ENCODE measurements around the gene UGT1A1. TPM values are rescaled to one million over a fixed set of nuclear protein-coding genes. Genes with fewer than 3 reads are reported as not detected.
A peak's percentile ranks its signal among the peaks of the same experiment; 100 is the strongest.
"Not testable (repeated sequence)": the region's sequence is repeated elsewhere in the genome, so short reads cannot be mapped to it uniquely, and the experiment has no call there.

The UGT1A1 gene
- total RNA-seq, 8 experiments from 2014 or later, result 0.09 to 1.6 (median 0.19) TPM; not detected in 3

DNA sequence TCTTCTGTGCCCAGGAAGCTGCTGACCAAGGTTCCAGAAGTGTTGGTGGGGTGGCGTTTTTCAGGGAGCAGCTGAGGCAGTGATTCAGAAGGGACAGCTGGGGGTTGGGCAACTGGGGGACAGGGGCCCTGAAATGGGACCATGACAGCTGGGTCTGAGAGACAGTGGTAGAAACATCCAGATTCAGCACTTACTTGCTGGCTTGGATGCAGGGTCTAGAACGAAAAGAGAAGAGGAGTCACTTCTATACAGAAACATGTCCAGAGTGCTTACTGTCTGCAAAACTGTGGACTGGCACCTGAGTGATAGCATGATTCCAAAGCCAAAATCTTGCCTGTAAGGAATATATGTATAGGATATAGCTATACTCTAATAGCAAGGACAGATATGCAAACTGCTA, 14.2 kb upstream of the UGT1A1 start:
- H3K4me1 ChIP-seq (replicated peaks in 1 of 2); ATAC-seq (replicated peaks in 6 of 8); in situ Hi-C loops (cut with MboI; ENCODE audit: low pct_unique_long_range_greater_than_20kb in 2 of 9, low sequenced_read_pairs in 9 of 9, unreplicated experiment in 9 of 9); H3K4me3 ChIP-seq; H3K27ac ChIP-seq: not testable (repeated sequence)
- WGBS, 10 experiments, result 60% methylated on average over 1 of the region's 2 CpGs; no CpG with 5 or more reads in 9 of the 10 experiments

DNA sequence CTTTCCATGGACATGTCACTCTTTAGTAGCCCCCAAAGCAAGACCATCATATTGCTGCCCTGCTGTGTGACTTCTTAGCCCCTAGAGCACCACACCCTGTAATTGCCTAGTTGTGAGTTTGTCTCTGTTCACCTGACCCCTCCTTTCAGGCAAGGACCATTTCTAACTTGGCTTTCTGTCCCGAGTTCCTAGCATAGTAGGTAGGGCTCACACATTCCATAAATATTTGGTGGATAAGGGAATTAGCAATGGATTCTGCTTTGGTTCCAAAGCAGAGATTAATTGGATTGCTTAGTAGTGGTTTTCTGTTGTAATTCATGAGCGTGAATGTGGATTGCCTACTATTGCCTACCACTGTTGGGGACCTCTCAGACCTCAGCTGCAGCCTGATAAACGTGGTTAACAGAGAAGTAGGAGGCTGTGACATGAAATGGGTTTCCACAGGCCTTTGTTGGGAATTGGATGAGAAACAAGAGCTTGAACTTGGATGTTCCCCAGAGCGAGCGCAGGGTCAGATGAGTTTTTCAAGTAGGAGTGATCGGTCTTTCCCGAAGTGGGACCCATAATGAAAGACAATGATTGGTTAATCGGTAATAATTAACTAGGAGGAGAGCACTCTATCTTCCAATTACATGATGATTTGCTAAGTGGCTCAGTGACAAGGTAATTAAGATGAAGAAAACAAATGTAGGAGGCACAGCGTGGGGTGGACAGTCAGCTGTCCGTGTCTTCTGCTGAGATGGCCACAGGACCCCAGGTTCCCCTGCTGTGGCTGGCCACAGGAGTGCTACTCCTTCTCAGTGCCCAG, 13.4 kb upstream of the UGT1A1 start:
- ATAC-seq (replicated peaks in 6 of 8), result peak in 2 of 8 experiments; percentile 19 to 23
- Histone ChIP-seq H3K4me3 (no peak overlapping the region), H3K4me1 (replicated peaks in 1 of 2) (no peaks in the 10 kb centered on the region), H3K27ac (no peak overlapping the region)
- in situ Hi-C loops (cut with MboI; ENCODE audit: low pct_unique_long_range_greater_than_20kb in 2 of 9, low sequenced_read_pairs in 9 of 9, unreplicated experiment in 9 of 9), result no loop called here
- WGBS, 10 experiments, result 33 to 87% (median 53%) methylated on average over 1 to 9 of the region's 10 CpGs

DNA sequence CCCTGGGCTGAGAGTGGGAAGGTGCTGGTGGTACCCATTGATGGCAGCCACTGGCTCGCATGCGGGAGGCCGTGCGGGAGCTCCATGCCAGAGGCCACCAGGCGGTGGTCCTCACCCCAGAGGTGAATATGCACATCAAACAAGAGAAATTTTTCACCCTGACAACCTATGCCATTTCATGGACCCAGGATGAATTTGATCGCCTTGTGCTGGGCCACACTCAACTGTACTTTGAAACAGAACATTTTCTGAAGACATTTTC, 12.9 kb upstream of the UGT1A1 start:
- Histone ChIP-seq H3K4me1 (replicated peaks in 1 of 2) (no peaks in the 10 kb centered on the region), H3K27ac (no peak overlapping the region), H3K4me3 (no peak overlapping the region)
- WGBS, 10 experiments, result 60 to 100% (median 68%) methylated on average over 1 to 6 of the region's 6 CpGs; no CpG with 5 or more reads in 5 of the 10 experiments
- in situ Hi-C loops (cut with MboI; ENCODE audit: low pct_unique_long_range_greater_than_20kb in 2 of 9, low sequenced_read_pairs in 9 of 9, unreplicated experiment in 9 of 9), result no loop called here
- ATAC-seq (replicated peaks in 6 of 8), result no peak

DNA sequence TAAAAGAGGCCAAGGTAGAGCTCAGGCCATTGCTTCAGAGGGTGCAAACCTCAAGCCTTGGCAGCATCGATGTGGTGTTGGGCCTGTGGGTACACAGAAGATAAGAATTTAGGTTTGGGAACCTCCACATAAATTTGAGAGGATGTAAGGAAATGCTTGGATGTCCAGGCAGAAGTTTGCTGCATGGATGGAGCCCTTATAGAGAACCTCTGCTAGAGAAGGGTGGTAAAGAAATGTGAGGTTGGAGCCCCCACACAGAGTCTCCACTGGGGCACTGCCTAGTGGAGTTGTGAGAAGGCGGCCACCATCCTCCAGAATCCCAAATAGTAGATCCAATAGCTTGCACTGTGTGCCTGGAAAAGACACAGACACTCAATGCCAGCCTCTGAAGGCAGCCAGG, 9.4 kb upstream of the UGT1A1 start:
- ATAC-seq (replicated peaks in 6 of 8); H3K4me1 ChIP-seq (replicated peaks in 1 of 2); in situ Hi-C loops (cut with MboI; ENCODE audit: low pct_unique_long_range_greater_than_20kb in 2 of 9, low sequenced_read_pairs in 9 of 9, unreplicated experiment in 9 of 9); H3K27ac ChIP-seq; H3K4me3 ChIP-seq: not testable (repeated sequence)
- 40% methylated on average over 1 of the region's 2 CpGs; no CpG with 5 or more reads in 9 of the 10 experiments for WGBS, 10 experiments

DNA sequence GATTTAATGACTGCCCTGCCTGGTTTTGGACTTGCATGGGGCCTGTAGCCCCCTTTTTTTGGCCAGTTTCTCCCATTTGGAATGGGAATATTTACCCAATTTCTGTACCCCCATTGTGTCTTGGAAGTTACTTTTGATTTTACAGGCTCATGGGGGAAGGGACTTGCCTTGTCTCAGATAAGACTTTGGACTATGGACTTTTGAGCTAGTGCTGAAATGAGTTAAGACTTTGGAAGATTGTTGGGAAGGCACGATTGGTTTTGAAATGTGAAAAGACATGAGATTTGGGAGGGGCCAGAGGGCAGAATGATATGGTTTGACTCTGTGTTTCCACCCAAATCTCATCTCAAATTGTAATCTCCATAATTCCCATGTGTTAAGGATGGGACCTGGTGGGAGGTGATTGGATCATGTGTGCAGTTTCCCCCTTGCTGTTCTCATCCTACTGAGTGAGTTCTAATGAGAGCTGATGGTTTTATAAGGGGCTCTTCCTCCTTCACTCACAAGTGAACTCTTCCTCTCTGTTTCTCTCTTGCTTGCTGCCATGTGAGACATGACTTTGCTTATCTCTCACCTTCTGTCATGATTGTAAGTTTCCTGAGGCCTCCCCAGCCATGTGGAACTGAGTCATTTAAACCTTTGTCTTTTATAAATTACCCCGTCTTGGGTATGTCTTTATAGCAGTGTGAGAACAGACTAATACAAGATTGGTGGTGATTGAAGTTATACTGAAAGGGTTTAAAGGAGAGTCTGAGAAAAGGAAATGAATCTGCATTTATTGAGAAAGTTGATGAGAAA, 8.7 kb upstream of the UGT1A1 start:
- H3K4me1 ChIP-seq (replicated peaks in 1 of 2); H3K27ac ChIP-seq; ATAC-seq (replicated peaks in 6 of 8); H3K4me3 ChIP-seq; in situ Hi-C loops (cut with MboI; ENCODE audit: low pct_unique_long_range_greater_than_20kb in 2 of 9, low sequenced_read_pairs in 9 of 9, unreplicated experiment in 9 of 9): not testable (repeated sequence)
- 7 to 100% (median 50%) methylated on average over 1 to 2 of the region's 2 CpGs; no CpG with 5 or more reads in 1 of the 10 experiments for WGBS, 10 experiments

DNA sequence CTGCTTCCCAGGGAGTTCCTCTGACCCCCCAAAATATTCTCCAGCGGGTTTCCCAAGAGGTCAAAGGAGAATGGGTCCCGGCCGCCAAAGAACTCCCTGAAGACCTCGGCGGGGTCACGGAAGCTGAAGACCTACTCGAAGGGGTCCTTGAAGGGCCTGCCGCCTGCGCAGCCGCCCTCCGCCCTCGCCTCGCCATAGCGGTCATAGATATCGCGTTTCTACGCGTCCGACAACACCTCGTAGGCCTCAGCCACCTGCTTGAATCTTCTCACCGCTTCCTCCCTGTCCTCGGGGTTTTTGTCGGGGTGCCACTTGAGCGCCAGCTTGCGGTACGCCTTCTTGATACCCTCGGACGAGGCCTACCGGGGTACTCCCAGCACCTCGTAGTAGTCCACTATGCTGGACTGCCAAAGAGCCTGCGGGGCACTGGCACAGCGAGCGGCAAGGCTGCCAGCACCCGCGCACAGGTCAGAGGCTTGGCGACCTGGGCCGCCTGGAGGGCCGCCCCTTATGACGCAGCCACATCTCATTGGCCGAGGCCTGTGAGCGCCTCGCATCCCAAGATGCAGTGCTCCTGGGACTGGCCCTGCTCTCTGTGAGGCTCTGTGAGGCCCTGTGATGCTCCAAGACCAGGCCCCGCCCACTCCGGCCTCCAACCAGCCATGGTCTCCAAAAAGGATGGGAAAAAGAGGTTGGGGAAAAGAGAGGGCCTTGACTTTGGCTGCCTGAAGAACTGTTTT, 5.0 kb upstream of the UGT1A1 start:
- WGBS, 10 experiments, result 90 to 100% (median 100%) methylated on average over 2 to 13 of the region's 44 CpGs; no CpG with 5 or more reads in 5 of the 10 experiments

DNA sequence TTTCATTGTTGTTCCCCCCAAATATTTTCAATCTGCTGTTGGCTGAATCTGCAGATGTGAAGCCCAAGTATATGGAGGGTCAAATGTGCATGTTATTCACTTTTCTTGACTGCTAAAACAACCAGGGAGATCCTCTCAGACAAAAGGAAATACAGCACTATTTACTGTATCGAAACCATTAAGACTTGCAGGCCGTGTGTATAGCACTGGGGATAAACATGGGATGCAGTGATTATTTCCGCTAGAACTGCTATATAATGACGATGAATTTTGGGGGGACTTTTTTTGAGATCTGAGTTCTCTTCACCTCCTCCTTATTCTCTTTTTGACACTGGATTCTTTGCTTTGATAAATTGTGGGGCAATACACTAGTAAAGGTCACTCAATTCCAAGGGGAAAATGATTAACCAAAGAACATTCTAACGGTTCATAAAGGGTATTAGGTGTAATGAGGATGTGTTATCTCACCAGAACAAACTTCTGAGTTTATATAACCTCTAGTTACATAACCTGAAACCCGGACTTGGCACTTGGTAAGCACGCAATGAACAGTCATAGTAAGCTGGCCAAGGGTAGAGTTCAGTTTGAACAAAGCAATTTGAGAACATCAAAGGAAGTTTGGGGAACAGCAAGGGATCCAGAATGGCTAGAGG, 3.5 kb upstream of the UGT1A1 start:
- H3K4me3 ChIP-seq, result no peak overlapping the region
- no peak overlapping the region for H3K27ac ChIP-seq
- WGBS, 10 experiments, result 0 to 88% (median 70%) methylated on average over 1 to 5 of the region's 7 CpGs; no CpG with 5 or more reads in 1 of the 10 experiments
- in situ Hi-C loops (cut with MboI; ENCODE audit: low pct_unique_long_range_greater_than_20kb in 2 of 9, low sequenced_read_pairs in 9 of 9, unreplicated experiment in 9 of 9), result no loop called here
- H3K4me1 ChIP-seq (replicated peaks in 1 of 2), result no peaks in the 10 kb centered on the region
- no peak for ATAC-seq (replicated peaks in 6 of 8)

More for the DNA sequence above, 5.0 kb upstream of the UGT1A1 start:
- no peak overlapping the region for H3K4me3 ChIP-seq
- in situ Hi-C loops (cut with MboI; ENCODE audit: low pct_unique_long_range_greater_than_20kb in 2 of 9, low sequenced_read_pairs in 9 of 9, unreplicated experiment in 9 of 9), result no loop called here
- no peak overlapping the region for H3K27ac ChIP-seq
- H3K4me1 ChIP-seq (replicated peaks in 1 of 2), result no peaks in the 10 kb centered on the region
- ATAC-seq (replicated peaks in 6 of 8), result no peak

DNA sequence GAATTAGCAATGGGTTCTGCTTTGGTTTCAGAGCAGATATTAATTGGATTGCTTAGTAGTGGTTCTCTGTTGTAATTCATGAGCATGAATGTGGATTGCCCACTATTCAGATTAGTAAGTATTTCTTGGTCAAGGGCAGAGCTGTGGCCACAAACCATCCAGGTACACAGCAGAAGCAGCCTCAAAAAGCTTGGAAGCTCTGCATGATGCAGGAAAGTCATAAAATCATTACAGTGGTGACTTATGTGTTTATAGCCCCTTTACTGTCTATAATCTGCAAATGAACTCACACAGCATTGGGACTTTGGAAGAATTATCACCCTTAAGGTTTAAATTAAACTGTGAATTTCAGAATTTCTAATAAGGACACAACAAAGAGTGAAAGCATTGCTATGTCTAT, 1.9 kb upstream of the UGT1A1 start:
- in situ Hi-C loops (cut with MboI; ENCODE audit: low pct_unique_long_range_greater_than_20kb in 2 of 9, low sequenced_read_pairs in 9 of 9, unreplicated experiment in 9 of 9), result no loop called here
- ATAC-seq (replicated peaks in 6 of 8), result no peak
- H3K27ac ChIP-seq, result no peak overlapping the region
- no peaks in the 10 kb centered on the region for H3K4me1 ChIP-seq (replicated peaks in 1 of 2)
- H3K4me3 ChIP-seq, result no peak overlapping the region

DNA sequence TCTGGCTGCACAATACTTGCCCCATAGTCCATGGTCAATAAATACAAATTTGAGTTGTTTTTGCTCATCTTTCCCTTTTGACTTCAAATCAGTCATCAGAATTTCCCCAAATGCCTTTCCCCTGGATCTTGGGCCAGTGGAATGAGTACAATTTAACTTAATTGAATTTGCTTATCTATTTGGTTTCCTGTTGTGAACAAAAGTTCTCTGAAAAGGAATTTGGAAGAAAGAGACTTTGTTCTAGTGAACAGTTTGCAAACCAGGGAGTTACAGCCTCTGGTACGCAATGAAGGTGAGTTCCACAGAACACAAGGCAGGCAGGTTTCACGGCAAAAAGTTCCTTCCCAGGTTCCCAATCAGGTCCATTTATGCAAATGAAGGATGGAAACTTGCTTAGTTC, 1.2 kb upstream of the UGT1A1 start:
- Histone ChIP-seq H3K4me1 (replicated peaks in 1 of 2) (no peaks in the 10 kb centered on the region), H3K27ac (no peak overlapping the region), H3K4me3 (no peak overlapping the region)
- in situ Hi-C loops (cut with MboI; ENCODE audit: low pct_unique_long_range_greater_than_20kb in 2 of 9, low sequenced_read_pairs in 9 of 9, unreplicated experiment in 9 of 9), result no loop called here
- ATAC-seq (replicated peaks in 6 of 8), result no peak
- whole genome bisulfite sequencing, 10 experiments, result 83 to 100% (median 90%) methylated on average over 1 to 2 of the region's 2 CpGs; no CpG with 5 or more reads in 1 of the 10 experiments

DNA sequence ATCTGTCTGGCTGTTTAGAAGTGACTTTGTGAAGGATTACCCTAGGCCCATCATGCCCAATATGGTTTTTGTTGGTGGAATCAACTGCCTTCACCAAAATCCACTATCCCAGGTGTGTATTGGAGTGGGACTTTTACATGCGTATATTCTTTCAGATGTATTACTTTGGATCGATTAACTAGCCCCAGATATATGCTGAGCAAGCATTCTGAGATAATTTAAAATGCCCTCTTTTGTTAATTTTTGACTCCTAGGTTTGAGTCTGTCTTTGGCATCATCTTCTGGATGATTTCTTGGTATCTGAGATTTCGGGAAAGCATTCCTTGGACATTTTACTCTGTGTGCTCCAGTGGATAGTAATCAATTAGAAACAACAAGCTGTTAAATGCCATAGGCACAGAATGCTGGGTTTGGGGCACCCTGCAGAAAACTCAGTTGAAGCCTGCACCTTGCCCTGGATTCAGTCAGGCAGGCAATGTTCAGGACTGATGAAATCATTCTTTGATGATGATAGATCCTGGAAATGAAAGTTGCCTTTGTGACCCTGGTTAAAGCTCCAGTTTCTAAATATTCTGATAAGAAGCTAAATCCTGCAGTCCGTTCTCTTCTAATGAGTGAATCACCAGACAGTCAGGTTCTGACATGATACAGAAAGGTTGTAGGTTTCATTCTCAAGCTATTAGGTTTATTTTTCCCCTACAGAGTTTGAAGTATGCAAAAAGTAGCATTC, 1.1 kb downstream of the UGT1A1 start:
- ATAC-seq (replicated peaks in 6 of 8), result no peak
- in situ Hi-C loops (cut with MboI; ENCODE audit: low pct_unique_long_range_greater_than_20kb in 2 of 9, low sequenced_read_pairs in 9 of 9, unreplicated experiment in 9 of 9), result no loop called here
- H3K4me3 ChIP-seq, result no peak overlapping the region
- H3K27ac ChIP-seq, result no peak overlapping the region
- no peaks in the 10 kb centered on the region for H3K4me1 ChIP-seq (replicated peaks in 1 of 2)
- 50 to 100% (median 89%) methylated on average over 1 to 4 of the region's 4 CpGs; no CpG with 5 or more reads in 2 of the 10 experiments for WGBS, 10 experiments

DNA sequence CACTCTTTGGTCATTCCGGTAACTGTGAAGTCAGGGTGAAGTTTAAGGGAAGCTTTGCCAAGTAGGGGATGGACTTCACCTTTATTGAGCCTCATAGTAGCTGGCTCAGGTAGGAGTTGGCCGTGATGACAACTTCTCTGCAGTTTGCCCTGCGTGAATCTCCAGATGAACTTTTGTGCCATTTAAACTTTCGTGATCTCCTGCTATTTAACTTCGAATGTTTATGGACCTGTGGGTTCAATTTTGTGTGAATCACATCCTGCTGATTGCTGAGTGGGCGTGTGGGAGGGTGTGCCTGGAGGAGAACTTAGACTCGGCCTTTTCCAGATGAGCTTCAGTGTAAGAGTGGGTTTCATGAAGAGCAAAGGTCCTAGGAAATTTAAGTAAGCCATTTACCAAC, 4.2 kb downstream of the UGT1A1 start:
- no peak overlapping the region for H3K27ac ChIP-seq
- H3K4me1 ChIP-seq (replicated peaks in 1 of 2), result peaks cover 3% of the 10 kb centered on the region in 2 donors
- in situ Hi-C loops (cut with MboI; ENCODE audit: low pct_unique_long_range_greater_than_20kb in 2 of 9, low sequenced_read_pairs in 9 of 9, unreplicated experiment in 9 of 9), result no loop called here
- 20 to 100% (median 63%) methylated on average over 1 to 5 of the region's 7 CpGs; no CpG with 5 or more reads in 3 of the 10 experiments for WGBS, 10 experiments
- no peak overlapping the region for H3K4me3 ChIP-seq
- peak in 2 of 8 experiments; percentile 61 to 62 for ATAC-seq (replicated peaks in 6 of 8)

DNA sequence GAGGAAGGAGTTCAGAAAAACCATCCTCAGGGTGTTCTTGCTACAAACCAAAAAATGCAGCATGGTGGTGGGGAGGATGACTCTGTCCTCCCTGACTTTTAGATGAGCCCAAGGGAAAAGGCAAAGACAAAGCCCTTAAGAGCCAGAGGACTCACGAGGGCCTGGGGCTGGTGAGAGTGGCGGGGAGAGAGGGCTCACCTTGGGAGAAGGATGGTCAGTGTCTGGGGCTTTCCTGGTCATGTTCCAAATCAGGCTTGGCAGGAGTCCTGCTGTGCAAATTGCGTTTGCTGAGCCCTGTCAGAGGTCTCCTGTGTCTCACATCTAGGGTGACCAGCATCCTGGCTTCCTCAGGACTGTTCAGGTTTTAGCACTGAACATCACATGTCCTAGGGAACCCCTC, 4.7 kb downstream of the UGT1A1 start:
- H3K27ac ChIP-seq, result no peak overlapping the region
- peaks cover 3% of the 10 kb centered on the region in 2 donors for H3K4me1 ChIP-seq (replicated peaks in 1 of 2)
- no peak overlapping the region for H3K4me3 ChIP-seq
- in situ Hi-C loops (cut with MboI; ENCODE audit: low pct_unique_long_range_greater_than_20kb in 2 of 9, low sequenced_read_pairs in 9 of 9, unreplicated experiment in 9 of 9), result no loop called here
- WGBS, 10 experiments, result 43 to 83% (median 80%) methylated on average over 2 to 3 of the region's 3 CpGs; no CpG with 5 or more reads in 5 of the 10 experiments
- no peak for ATAC-seq (replicated peaks in 6 of 8)
